Fibroblast of skin of left quadriceps (primary cell): ENCODE results near the gene TTC21A.
A peak's percentile ranks its signal among the peaks of the same experiment; 100 is the strongest.

ENCODE experiments used
- DNase-seq, 2 experiments: peaks; one replicate each; pipeline ENCODE4 v3.0.0-alpha.2; 2013; ENCODE audit warnings: low read depth in 2 of 2

TTC21A gene

DNA sequence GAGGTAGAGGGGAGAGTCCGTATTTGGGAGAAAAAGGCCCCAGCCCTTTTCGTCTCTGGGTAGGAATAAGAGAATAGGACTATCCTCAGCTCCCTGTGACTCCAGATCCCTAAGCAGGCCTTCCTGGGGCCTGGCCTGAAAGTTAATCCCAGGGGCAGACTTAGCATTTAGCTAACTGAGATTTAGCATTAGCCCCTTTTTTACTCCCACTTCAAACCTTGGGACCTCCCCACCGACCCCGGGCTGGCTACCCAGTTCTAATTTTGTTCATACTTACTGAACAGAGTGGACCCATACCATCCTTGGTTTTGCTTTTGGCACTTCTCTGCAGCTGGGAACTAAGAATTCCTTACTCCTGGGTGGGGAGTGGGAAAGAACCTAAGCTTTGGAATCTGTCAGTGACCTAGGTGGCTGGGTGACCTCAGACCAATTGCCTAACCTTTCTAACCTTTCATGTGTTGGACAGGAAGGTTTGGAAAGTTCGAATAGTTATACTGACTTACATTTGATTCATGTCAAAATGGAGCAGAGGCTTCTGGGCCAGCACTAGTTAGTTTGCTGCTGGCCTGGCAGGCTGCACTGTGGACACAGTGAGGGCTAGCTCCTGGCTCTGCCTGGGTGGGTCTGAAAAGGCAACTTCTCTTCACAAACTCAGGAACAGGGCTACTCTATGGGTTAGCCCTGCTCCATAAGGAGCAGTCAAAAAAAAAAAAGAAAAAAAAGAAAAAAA, 11.6 kb downstream of the TTC21A start:
- DNase-seq, result no peak

DNA sequence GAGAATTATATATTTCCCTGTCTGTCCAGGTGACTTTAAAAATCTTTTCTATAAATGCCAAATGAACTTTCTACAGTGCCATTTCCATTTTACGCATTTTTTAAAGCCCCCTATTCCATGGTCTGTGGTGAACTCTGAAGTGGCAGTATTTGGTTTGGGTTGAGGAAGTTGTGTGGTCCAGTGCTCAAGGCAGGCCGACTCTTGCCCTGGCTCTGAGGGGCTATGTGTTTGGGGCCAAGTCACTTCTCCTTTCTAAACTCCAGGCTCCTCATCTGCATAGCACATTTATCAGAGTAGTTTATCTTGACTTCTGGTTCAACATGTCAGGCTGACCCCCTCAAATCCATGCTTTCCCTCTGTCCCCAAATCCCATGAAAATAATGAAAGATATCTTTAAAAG, 14.1 kb downstream of the TTC21A start:
- DNase-seq, result no peak

DNA sequence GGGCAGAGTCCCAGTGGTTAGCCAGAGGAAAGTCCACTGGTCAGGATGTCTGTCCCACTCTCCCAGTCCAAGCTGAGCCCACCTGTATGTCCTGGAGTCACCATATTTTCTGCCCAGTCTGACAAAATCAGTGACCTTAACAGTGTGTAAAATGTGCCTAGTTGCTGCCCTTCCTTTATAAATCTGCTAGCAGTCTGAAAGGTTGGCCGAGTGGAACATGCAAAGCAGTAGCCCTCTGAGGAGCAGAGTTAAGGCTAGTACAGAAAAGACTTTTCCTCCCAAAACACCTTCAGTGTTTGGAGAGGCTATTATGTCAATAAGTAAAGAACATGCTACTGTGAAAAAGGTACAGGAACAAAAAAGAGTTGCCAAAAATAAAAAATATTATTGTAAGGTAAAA, 15.3 kb downstream of the TTC21A start:
- no peak for DNase-seq

DNA sequence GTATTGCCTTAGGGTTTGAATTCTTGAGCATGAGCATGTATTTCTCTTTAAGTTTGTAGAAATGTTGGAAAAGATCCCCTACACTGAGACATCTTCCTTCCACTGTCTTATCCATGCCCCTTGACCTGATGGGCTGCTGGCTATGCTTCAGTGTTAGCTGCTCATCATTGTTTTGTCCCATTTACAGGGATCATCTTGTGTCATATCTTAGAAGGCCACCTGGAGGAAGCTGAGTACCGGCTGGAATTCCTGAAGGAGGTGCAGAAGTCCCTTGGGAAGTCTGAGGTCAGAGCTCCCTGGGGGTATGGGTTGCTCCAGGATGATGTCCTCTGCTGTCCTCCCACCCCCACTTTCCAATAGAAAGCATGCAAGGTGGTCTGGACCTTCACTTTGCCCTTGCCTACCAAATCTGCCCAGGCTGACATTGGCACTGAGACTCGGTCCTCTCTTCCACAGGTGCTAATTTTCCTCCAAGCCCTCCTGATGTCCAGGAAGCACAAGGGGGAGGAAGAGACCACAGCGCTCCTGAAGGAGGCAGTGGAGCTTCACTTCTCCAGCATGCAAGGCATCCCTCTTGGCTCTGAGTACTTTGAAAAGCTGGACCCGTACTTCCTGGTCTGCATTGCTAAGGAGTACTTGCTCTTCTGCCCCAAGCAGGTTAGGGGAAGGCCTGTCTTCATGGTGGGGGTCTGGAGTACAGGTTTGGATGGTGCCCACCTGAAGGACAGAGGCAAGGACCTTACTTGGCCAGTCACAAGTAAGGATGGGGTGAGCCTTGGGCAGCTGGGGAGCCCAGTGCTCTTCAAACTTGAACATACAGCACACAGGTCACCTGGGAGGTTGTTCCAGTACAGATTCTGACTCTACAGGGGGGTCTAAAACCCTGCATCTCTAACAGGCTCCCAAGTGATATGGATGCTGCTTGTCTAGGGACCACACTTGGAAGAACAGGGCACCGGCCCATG, 17.7 kb downstream of the TTC21A start:
- no peak for DNase-seq

DNA sequence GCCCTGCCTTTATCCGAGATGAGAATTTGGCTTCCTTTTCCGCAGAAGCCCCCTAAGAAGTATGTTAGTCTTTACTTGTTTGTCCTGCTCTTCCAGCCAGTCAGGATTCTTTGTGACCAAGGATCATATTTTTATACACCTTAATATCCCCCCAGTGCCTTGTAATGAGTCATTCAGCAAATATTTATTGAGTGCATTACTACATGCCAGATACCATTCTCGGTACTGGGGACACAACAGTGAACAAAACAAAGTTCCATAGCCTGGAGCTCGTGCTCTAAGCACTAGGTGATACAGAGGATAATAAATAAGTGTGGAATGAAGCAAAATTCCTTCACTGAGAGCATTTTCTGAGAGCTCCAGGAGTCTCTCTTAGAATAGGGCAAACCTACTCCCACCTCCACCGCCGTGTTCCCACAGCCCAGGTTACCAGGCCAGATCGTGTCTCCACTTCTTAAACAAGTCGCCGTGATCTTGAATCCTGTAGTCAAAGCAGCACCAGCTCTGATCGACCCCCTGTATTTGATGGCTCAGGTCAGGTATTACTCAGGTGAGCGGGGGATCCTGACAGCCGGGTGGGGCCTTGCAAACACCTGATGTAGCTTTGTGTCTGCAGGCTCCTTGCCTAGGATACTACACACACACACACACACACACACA, 18.5 kb downstream of the TTC21A start:
- DNase-seq, result no peak

DNA sequence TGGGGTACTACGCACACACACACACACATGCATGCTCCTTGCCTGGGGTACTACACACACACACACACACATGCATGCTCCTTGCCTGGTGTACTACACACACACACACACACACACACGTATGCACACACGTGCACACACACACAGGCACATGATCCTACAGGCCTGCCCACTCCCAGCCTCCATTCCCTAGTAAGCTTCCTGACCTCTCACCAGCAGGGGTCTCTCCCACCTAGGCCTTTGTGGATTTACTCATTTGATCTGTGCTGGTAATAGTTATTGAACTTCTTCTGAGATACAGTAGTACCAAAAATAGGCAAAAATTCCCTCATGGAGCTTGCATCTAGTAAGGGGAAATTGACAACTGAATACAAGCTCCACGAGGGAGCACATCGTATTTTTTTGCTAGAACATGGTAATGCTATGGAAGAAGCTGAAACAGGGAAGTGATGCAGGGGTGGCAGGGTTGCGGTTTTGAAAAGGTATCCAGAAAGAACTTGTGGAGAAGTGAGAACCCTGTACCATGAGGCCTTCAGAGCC, 19.1 kb downstream of the TTC21A start:
- DNase-seq, result peak in 1 of 2 experiments; percentile 30

DNA sequence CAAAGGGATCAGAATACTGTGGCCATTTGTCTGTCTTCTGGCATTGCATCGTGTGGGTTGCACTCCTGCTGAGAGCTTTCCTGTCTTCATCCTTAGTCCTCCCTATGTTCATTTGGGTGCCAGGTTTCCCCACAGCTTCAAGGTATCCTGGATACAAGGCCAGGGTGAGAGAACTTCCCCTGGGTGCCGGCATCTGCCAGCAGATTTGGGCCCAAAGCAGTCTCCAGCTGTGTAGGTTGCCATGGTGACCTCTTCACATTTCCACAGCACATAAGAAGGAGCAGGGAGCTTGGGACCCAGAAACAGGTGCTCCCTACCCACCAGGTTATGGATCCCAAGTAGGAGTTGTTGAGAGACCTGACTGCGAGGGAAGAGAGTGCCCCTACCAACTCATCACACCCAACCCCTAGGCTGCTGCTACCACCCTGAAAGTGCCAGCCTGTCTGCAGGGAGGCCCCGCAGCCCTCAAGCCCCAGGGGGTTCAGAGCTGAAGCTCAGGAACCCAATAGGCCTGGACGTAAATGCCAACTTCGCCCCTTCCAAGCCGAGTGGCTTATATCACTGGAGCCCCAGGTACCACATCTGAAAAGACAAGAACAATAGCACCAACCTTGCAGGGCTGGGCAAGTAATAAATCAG, 19.9 kb downstream of the TTC21A start:
- no peak for DNase-seq

DNA sequence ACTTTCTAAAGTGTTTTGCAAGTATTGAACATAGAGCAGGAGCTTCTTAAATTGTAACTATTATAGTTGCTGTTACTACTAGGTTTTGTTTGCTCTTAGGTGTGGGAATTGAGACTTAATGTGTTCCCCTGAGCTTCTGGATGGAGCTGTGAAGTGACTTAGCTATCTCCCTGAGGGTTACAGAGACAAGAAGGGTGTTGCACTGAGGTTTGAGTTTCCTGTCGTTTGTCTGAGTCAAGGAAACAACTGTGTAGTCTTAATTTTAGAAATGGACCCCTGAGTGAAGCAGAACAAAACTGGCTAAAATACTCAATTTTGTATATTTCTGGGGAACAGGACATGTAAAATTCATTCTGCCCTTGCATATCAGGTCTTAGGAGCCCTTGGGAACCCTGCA, 20.4 kb downstream of the TTC21A start:
- DNase-seq, result no peak

DNA sequence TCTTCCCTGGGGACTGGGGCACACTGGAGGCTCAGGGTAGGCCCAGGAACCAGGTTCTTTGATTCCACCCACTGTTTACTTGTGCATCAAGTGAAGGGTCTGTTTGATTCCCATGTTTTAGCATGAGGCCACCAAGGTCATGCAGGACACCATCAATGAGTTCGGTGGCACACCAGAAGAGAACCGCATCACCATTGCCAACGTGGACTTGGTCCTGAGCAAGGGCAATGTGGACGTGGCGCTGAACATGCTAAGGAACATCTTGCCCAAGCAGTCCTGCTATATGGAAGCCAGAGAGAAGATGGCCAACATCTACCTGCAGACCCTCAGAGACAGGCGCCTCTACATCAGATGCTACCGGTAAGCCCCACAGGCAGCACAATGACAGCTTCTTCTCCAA, 21.5 kb downstream of the TTC21A start:
- no peak for DNase-seq

DNA sequence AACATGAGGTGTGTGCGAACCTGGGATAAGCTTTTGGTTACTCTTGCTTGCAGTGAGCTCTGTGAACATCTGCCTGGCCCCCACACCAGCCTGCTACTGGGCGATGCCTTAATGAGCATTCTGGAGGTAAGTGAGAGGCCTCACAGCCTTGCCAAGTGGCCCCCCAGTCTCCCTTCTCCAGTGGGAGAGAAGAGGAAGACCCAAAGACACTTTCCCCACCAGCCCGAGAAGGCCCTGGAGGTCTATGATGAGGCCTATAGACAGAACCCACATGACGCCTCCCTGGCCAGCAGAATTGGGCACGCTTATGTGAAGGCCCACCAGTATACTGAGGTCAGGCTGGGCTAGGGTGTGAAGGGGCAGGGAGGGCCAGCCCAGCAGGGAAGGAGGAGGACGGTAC, 22.5 kb downstream of the TTC21A start:
- DNase-seq, result no peak

DNA sequence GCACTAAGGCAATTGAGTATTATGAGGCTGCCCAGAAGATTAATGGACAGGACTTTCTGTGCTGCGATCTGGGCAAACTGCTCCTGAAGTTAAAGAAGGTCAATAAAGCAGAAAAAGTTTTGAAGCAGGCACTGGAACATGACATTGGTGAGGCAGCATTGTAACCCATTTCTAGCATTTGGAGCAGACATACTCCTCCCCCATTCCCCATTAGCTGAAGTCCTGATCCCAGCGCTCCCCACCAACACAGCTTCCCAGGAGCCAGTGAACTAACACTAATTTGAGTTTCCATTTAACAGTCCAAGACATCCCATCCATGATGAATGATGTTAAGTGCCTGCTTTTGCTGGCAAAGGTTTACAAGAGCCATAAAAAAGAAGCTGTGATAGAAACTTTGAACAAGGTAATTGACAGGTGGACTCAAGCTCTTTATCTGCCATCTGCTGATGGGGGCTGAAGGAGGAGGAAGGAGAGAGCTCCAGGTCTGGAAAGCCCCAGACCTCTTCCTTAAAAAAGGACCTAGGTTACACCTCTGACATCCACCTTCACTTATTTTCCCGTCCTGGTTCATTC, 23.3 kb downstream of the TTC21A start:
- no peak for DNase-seq

DNA sequence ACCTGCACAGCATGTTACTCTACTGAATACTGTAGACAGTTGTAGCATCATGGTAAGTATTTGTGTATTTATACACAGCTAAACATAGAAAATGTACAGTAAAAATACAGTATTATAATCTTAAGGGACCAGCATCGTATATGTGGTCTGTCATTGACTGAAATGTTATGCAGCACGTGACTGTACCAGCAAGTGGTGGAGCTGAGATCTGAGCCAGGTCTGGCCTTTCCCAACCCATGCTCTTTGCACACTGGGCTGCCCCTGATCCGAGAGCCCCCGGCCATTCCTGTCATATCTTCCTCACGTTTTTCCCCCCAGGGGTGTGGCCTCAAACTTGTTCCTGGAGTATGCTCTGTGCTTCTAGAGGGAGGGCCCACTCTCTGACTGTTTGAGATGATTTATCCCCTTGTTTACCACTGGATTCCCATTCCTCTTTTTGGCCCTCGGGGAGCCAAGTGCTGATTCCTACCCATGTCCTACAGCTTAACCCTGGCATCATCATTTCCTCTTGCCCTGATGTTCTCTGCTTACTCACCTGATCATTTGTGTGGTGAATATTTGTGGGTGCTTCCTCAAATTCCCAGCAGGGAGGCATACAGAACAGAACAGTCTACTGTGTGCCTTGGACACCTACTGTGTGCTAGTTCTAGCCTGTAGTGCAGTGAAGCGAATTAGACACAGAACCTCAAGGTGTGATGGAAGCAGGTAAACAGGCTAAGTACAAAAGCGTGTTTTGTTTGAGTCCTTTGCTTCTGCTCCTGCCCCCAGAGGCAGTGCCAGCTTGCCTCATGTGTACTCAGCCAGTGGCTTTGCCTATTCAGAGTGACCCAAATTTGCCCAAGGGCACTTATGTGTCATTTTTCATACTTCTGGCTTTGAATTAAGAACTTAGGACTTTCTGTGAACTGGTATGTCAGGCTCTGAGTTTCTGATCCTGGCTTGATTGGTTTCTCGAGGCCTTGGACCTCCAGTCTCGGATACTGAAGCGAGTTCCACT, 24.9 kb downstream of the TTC21A start:
- no peak for DNase-seq

DNA sequence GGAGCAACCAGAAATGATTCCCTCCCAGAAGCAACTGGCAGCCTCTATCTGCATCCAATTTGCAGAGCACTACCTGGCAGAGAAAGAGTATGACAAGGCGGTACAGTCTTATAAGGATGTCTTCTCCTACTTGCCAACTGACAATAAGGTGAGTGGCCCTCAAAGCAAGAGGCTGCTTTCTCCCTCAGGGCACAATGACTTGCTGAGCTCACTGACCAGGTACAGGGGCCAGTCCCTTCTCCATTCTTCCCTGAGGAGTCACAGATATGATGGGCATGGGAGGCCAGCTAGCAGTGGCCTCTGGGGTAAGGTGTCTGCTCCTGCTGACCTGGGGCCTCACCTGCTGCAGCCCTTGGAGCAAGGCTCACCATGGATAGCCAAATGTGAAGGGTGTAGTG, 25.6 kb downstream of the TTC21A start:
- no peak for DNase-seq

DNA sequence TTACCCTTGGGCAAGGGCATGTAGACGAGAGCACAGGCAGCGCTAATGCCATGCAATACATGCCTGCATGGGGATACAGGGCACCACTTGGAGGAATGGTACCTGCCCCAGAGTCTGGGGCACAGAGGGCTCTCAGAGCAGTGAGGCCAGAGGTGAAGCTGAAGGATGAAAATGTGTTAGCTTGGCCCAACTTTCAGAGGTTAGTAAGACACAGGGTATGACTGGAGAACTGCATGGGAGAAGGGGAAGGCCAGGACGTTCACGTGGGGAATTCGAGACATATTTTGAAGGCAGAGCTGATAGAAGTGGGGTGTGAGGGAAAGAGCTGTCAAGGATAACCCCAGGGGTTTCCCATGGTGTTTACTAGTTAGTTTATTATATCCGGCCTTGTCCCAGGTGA, 26.3 kb downstream of the TTC21A start:
- DNase-seq, result no peak

DNA sequence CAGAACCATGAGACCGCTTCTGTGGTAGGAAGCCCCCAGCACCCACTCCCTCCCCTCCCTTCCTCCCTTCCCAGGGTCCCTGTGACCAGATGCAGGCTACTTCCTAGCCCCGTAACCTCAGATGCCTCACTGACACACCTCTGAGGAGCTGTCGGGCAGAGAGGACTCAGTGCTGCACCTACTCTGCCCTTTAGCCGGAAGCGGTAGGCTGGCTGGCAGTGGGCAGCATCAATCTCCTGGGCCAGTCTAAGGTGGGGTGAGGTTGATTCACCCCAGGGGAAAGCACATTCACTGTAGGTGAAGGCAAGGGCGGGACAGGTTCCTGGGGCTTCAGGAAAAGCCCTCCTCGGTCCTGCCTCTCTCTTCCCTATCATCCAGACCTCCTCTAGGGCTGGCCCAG, 26.8 kb downstream of the TTC21A start:
- DNase-seq, result no peak

DNA sequence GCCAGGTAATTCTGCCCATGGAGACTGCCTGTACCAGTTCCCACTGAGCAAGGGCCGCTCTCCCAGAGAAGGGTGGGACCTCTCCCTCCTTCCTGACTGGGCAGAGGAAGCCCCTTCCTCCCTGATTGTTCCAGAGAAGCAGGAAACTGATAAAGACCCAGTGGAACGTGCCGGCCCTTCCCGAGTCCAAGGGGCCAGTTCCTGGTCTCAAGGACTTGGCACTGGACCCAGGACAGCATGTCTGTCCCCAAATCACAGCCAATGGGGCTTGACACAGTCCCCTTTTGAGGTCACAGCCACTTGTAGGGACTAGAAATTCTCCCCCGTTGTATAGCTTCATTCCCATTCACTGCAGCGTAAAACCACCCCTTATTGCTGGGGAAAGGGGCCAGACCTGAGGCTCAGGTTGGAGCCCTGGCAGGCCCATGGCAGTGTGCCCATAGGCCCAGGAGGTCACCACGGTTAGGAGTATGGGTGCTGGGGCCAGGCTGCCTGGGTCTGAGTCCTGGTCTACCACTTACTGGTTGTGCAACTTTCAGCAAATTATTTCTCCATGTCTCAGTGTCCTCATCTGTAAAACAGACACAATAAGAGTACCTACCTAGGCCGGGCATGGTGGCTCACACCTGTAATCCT, 27.8 kb downstream of the TTC21A start:
- DNase-seq, result no peak

DNA sequence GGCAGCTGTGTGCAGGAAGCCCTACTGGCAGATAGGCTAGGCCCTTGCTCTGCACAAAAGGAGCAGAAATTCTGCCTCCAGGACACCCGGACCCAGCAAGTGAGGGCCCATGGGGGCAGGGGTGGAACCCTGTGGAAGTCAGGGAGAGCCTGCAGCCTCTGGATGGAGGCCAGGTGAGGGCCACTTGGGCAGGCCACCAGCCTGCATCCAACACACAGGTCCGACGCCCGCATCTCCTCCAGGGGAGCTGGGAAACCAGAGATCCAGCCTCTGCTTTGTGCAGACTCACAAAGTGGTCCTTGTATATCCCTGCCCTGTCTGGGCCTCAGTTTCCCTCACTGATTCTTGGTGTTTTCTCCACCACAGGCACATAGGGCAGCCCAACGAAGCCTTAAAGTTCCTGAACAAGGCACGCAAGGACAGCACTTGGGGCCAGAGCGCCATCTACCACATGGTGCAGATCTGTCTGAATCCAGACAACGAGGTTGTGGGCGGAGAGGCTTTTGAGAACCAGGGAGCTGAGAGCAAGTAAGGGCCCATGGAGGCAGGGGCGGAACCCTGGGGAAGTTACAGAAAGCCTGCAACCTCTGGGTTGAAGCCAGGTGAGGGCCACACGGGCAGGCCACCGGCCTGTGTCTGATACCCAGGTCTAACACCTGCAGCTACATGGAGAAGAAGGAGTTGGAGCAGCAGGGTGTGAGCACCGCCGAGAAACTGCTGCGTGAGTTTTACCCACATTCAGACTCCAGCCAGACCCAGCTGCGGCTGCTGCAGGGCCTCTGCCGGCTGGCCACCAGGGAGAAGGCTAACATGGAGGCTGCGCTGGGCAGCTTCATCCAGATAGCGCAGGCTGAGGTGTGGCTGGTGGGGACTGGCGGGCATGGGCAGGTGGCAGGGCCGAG, 29.3 kb downstream of the TTC21A start:
- DNase-seq, result no peak

DNA sequence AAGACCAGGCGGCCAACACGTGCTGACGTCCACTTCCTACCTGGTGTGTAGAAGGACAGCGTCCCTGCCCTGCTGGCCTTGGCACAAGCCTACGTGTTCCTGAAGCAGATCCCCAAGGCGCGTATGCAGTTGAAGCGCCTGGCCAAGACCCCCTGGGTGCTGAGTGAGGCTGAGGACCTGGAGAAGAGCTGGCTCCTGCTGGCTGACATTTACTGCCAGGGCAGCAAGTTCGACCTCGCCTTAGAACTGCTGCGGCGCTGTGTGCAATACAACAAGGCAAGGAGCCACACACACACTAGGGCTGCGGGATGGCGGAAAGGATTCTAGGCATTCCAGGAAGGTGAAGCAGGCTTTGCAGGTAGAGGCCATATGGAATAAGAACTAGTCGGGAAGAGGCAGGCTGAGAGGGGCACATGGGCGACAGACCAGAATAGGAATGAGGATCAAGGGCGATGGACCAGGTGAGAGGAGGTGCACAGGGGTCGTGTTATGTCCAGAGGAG, 30.0 kb downstream of the TTC21A start:
- no peak for DNase-seq
